NCI-H2081 treated with DMSO at 0.1 percent for 48 hours (cell line): ENCODE measurements around the gene TCF19.

ENCODE experiments used
- DNase-seq: peaks from one replicate; lab custom pipeline; 2025; lab: John Stamatoyannopoulos, UW

Gene TCF19

DNA sequence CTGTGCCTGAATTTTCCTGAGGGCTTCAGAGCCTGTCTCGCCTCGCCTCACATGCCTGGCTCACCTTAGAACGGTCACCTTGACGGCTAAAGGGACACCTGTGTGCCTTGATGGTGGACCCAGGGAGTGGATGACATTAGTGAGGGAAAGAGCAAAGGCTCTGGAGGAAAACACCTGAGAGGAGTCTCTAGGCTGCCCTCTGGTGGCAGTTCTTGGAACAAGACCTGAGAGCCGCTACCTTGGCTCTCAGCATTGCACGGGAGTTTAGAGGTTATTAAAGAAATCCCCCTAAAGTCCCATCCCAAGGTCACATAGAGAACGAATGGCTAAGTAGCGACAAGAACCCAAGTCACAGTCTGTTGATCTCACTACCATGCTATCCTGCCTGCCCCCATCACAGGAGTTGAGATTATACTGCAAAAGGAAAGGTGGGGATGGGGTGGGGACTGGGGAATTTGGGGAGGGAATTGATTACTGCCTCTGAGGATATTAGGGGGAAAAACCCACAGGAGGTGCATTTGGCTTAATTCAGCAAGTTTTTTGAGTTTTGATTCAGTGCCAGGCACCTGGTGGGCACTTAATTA lies 30.2 kb upstream of the TCF19 start:
- no peak for DNase-seq

DNA sequence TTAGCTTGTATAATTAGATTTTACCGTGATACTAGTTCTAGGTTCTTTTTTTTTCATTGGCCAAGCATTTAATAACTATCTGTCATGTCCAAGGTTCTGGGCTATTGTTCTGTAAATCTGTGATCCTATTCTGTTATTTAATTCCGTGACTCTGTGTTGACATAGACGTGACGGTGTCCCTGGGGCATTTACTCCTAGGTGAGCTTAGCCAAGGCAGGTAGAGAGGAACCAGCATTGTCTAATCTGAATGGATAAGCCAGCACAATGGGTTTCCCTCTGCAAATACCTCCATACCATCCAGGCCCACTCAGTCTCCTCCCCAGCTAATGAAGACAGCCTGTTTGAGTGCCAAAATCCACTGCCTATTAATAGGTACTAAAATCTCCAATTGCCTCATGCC lies 29.3 kb upstream of the TCF19 start:
- DNase-seq: no peak

GRCh38 chr6:31130751-31131150 lies 27.6 kb upstream of the TCF19 start:
- DNase-seq: no peak

GRCh38 chr6:31131595-31131994 lies 26.8 kb upstream of the TCF19 start:
- DNase-seq: no peak

GRCh38 chr6:31132806-31133205 lies 25.6 kb upstream of the TCF19 start:
- no peak for DNase-seq

DNA sequence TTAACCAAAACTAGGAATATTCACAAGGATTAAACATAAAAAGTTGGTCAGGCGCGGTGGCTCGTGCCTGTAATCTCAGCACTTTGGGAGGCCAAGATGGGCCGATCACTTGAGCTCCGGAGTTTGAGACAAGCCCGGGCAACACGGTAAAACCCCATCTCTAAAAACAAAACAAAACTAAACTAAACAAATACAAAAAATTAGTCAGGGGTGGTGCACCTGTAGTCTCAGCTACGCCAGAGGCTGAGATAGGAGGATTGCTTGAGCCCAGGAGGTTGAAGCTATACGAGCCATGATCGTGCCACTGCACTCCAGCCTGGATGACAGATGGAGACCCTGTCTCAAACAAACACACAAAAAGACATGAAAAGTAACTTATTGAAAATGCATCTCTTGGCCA lies 22.7 kb upstream of the TCF19 start:
- DNase-seq: no peak

- no peak for DNase-seq
Measured at GRCh38 chr6:31138982-31139381, 19.4 kb upstream of the TCF19 start, which contains the start of gene PSORS1C2. Gene PSORS1C2, minus strand, starts transcription at chr6:31139066. Its CDS starts 40 bp downstream, at chr6:31139026.

DNA sequence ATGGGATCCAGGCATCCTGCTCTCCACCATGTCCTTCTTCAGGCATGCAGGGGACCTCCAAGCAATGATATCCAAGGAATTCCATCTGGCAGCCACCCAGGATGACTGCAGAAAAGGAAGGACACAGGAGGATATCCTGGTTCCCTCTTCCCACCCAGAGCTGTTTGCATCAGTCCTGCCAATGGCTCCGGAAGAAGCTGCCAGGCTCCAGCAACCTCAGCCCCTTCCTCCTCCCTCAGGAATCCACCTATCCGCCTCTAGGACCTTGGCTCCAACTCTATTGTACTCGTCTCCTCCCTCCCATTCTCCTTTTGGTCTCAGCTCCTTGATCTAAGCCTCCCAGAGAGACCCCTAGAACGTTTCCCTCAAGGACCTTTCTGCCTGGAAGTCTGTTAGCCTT lies 18.8 kb upstream of the TCF19 start:
- DNase-seq: no peak

GRCh38 chr6:31140643-31141042 lies 17.7 kb upstream of the TCF19 start:
- no peak for DNase-seq

DNA sequence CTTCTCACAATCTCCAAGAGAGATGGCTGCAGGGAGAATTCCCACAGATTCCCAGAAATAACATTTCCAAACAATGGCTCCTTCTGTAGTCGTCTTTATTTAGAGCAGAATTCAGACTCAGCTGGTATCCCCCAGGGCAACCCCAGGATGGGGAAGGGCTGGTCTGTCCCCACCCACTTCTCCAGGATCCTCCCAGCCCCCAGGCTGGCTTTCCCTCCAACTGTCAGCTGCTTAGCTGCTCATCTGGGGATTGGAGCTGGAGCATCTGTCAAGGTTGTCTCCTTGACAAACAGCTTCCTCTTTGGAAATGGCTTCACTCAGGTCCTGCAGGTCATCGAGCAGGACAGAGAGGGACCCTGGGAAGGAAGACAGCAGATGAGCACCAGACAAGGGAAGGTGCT lies 16.0 kb upstream of the TCF19 start:
- DNase-seq: no peak

DNA sequence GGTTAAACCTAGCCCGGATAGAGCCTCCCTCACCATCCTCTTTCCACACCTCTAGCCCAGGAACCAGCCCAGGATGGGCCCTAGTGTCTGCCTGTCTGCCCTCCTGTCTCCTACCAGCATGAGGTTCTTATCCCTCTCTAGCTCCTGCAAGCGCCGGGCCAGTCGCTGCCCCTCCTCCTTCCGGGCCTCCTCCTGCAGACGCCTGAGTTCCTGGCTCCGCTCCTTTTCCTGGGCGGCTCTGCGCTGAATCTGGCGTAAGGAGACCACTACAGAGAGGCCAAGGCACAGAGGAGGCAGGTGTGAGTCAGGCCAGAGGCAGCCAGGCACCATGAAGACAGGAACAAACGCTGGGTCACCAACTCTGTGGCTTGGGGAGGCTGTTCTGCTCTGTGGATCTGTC lies 15.2 kb upstream of the TCF19 start:
- DNase-seq: no peak

DNA sequence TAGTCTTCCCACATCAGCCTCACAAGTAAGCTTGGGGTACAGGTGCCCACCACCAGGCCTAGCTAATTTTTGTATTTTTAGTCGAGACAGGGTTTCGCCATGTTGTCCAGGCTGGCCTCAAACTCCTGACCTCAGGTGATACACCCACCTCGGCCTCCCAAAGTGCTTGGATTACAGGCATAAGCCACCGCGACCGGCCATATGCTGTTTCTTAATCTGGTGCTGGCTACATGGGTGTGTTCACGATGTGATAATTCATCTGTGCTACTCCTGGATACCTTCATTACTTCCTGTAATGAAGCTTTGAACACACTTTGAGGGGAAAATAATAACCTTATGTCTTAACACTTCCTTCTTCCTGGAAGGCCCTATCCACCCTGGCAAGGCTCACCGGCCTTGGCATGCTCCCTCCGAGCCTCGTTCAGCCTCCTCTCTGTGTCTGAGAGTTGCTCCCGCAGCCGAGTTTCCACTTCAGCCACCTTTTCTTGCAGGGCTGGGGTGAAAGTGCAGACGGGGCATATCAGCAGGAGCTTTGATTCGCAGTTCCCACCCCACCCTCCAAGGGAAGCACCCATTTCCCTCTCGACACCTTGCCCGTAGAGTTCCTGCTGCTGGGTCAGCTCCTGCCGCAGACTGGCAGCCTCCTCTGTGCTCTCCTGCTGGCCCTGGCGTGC lies 14.0 kb upstream of the TCF19 start:
- DNase-seq: no peak

GRCh38 chr6:31144970-31145340 lies 13.4 kb upstream of the TCF19 start:
- no peak for DNase-seq

DNA sequence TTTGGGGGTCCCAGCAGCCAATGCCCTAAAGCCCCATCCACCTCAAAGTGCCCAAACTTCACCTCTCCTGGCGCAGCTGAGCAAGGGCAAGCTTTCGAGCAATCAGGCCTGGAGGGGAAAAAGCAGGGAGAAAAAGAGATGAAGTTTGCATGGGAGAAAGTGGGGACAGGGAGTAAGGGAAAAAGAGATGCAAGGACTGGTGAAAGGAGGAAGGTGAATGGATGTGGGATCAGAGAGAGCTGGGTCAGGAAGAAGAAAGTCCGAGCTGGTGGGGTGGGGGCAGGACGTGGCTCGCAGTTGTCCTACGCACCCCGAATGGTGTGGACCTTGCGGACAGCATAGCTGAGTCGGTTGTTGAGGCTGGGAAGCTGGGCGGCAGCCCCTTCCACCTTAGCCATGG lies 13.0 kb upstream of the TCF19 start:
- no peak for DNase-seq

DNA sequence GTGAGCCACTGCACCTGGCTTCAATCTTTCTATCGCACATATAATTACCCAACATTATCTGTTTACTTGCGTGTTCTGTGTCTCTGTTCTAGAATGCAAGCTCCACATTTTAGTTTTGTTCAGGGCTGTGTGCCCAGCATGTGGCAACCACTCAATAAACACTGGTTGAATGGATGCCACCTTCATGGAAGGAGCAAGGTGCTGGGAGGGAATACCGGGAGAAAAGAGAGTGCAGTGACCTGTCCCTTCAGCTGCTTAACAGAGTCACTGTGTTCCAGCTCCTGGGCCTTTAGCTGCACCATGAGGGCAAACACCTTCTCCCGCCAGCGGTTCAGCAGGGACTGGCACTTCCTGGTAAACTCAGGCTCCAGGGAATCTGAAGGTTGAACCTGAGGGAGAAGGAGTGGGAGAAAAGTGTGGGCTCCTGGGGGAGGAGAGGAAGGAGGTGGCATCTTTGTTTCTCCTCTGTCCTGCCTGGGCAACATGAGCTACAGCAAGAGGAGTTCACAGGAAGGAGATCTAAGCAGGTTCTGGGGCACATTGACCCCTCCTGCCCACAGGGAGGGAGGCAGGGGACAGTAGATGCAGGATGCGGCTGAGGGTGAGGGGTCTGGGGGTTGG lies 8.5 kb upstream of the TCF19 start:
- DNase-seq: no peak

GRCh38 chr6:31152781-31153180 lies 5.6 kb upstream of the TCF19 start:
- no peak for DNase-seq

DNA sequence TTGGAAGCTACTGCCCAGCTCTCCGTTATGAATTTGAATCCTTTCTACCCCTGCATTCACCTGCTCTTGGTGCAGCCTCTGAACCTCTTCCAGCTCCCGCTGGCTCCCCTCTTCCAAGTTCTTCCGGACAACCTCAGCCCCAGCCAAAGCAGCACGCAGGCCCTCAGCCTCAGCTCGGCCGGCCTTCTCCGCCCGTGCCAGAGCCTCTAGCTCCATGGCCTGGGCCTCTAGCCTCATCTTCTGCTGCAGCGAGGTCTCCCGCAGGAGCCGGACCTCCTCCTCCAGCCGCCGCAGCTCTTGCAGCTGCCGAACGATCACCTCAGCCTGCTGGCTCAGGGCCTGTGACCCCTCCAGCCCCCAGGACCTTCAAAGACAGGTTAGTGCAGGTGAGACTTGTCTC lies 4.0 kb upstream of the TCF19 start:
- DNase-seq: no peak

DNA sequence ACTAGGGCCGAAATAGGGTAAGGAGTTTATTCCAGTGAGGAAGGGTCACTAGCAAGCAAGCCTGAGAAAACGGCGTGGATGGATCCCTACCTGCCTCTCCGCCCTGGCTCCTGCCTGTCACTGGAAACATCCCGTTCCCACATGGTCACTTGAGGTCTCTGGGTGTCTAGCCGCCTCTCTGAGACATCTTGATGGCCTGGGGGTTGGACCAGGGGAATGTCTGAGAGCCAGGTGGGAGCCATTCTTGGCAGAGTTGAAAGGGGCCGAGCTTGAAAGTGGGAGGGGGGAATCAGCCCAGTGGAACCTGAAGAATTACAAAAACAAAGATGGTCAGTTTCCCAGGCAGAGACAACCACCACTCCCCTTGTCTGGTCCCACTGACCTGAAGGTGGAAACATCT lies 1.7 kb upstream of the TCF19 start:
- DNase-seq: no peak

DNA sequence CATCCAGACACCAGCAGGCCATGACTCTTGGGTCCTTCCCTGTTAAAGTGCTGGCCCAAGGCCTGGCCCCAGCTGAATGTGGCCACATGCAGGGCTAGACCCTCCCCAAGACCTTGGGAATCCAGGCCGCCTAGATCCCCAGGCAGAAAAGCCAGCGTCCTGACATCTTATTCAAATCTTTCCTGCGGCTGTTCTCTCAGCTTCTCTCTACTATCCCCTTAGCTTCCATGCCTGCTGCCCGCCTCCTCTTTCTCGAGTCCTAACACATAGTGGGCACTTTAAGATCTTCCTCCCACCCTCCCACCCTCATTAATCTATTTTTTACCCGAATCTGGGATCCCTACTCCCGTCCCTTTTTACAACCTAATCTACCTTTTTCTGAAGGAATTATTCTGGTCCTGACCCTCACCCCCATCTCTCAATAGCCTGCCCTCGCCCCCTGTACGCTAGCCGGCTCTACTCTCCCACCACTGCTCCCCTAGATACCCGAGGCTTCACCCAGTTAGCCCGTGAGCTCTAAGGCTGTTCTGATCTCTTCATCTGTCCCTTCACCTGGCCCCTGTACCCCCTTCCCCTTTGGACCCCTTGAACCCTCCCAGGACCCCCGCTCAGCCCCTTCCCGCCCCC lies 763 bp upstream of the TCF19 start, which contains the start of gene CCHCR1:
CCHCR1 (minus strand) TSS at position 290 of the 627 bp plus-strand sequence; CDS start at position 88, 202 bp downstream.
- DNase-seq: no peak

DNA sequence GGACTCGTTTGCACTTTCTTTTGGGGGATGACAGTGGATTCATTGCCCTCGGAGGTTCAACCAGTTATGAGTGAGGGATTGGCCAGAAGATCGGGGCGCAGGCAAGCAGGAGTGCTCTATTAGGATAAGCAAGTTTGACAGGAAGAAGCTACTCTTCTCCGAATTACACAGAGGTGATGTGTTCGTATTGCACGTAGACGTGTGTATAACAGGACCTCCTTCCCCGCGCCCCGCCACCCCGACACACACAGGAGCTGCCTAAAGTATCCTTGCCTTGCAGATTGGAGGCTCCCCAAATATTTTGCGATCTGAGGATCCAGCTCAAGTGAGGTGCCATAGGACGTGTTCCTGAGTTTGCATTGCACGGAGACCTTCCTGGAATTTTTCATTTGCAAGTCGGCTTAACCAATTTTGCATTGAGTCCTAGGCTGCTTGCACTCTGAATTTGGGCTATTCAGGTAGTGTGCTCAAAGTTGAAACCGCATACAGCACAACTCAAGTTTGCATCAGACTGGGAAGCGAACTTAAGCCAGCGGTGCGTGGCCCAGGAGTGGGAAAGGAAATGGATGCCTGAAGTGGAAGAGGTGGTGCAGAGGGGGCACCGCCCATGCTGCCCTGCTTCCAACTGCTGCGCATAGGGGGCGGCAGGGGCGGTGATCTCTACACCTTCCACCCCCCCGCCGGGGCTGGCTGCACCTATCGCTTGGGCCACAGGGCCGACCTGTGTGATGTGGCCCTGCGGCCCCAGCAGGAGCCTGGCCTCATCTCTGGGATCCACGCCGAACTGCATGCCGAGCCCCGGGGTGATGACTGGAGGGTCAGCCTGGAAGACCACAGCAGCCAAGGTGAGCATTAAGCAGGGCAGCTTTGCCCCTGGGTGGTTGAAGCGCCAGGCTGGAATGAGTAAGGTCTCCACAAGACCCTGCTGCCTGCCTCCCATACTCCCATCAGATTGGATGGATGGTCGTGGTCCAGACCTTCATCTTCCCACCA lies 770 bp downstream of the TCF19 start:
- DNase-seq: no peak

DNA sequence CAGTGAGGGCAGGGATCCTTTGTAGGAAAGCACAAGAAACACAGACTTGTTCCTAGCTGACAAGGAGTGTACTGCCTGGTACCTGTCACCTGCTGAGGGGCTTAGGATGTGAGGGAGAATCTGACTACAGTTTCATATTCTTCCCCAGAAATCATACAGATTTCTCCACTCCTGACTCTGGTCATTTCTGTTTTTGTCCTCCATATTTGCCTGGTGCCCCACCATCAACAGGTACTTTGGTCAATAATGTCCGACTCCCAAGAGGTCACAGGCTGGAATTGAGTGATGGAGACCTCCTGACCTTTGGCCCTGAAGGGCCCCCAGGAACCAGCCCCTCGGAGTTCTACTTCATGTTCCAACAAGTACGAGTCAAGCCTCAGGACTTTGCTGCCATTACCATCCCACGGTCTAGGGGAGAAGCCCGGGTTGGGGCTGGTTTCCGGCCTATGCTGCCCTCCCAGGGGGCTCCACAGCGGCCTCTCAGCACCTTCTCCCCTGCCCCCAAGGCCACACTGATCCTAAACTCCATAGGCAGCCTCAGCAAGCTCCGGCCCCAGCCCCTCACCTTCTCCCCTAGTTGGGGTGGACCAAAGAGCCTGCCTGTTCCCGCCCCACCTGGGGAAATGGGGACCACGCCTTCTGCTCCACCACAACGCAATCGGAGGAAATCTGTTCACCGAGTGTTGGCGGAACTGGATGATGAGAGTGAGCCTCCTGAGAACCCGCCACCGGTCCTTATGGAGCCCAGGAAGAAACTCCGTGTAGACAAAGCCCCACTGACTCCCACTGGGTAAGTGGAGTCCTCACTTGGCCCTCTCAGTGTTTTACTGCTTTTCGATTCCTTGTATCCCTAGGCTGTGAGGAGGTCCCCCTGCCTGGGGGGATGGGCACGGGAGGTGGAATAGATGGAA lies 3.1 kb downstream of the TCF19 start:
- DNase-seq: no peak
